SU-DHL-6 (cell line): ENCODE data around the gene TNS3.

Experiments
- EZH2phosphoT487 ChIP-seq: fragments of 200-600 bp; sonication (generic), shearing (Covaris generic); conservative IDR thresholded peaks from 2 replicates; pipeline ENCODE4 v1.6.1; 2018; ENCODE audit warnings: mild to moderate bottlenecking, antibody characterized with exemption, low read length, moderate library complexity, mixed read lengths
- TF ChIP-seq, protein P1 (sequence below): fragments of 200-600 bp; sonication (generic); IDR thresholded peaks from one replicate; pipeline ENCODE4 v1.5.1; 2017; ENCODE audit warnings: antibody characterized with exemption, mild to moderate bottlenecking, low read length, moderate library complexity; ENCODE audit not compliant: insufficient read depth, poor library complexity, severe bottlenecking

DNA sequence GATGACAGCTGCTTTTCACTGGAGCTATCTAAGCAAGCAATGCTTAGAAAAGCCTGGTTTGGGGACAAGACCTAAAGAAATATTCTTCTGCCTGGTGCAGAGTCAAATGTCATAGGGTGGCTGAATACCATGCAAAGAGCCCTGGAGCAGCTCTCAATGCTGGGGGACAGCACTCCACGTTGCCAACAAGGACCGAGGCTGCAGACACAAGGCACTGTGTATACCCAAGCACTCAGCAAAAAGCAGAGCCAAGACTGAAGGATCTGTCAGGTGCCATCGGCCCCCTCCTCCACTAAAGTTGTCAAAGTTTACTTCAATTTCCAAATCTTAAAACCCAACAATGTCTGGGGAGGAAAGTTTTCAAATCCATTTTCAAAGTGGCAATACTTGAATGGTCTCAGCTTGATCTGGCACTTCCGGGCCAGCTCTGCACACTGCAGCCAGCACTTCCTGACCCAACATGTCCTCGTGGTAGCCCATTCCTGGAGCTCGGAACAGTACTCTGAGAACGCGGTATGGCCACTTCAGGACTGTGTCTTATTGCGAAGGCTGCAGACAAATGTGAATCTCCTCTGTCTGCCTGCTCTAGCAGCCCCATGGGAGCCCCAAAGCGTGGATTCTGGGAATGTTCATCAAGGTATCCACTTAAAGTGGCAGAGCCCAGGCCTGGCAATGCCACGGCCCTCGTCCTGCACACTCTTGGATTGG lies 191.8 kb downstream of the TNS3 start:
- TF ChIP-seq, protein P1, sequence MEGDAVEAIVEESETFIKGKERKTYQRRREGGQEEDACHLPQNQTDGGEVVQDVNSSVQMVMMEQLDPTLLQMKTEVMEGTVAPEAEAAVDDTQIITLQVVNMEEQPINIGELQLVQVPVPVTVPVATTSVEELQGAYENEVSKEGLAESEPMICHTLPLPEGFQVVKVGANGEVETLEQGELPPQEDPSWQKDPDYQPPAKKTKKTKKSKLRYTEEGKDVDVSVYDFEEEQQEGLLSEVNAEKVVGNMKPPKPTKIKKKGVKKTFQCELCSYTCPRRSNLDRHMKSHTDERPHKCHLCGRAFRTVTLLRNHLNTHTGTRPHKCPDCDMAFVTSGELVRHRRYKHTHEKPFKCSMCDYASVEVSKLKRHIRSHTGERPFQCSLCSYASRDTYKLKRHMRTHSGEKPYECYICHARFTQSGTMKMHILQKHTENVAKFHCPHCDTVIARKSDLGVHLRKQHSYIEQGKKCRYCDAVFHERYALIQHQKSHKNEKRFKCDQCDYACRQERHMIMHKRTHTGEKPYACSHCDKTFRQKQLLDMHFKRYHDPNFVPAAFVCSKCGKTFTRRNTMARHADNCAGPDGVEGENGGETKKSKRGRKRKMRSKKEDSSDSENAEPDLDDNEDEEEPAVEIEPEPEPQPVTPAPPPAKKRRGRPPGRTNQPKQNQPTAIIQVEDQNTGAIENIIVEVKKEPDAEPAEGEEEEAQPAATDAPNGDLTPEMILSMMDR, result no peak
- no peak for TF ChIP-seq EZH2phosphoT487
